HepG2 (cell line): ENCODE measurements around the gene COPZ1. TPM values are rescaled to one million over a fixed set of nuclear protein-coding genes. Genes with fewer than 3 reads are reported as not detected.
A peak's percentile ranks its signal among the peaks of the same experiment; 100 is the strongest.

Experiments
- AKAP8 ChIP-seq: sonication (generic); formaldehyde crosslinking; IDR thresholded peaks from 2 replicates; pipeline ENCODE4 v1.5.1; 2020; ENCODE audit warnings: mild to moderate bottlenecking, missing genetic modification reagents
- ARHGAP35 ChIP-seq: sonication (generic); formaldehyde crosslinking; IDR thresholded peaks from 2 replicates; pipeline ENCODE4 v1.9.0; 2022; ENCODE audit warnings: mild to moderate bottlenecking, inconsistent platforms, moderate library complexity, missing genetic modification reagents, borderline replicate concordance
- ATM ChIP-seq: fragments of 450-650 bp; IDR thresholded peaks from 2 replicates; pipeline ENCODE4 v1.7.1; 2017; ENCODE audit warnings: mild to moderate bottlenecking, borderline replicate concordance
- FIP1L1 ChIP-seq: fragments of 200-400 bp; formaldehyde crosslinking; IDR thresholded peaks from 2 replicates; pipeline ENCODE4 v1.6.1; 2018; ENCODE audit warnings: low read depth, mild to moderate bottlenecking, low read length, moderate library complexity, borderline replicate concordance; ENCODE audit not compliant: insufficient read depth
- GATAD2A ChIP-seq: IDR thresholded peaks from 2 replicates; pipeline ENCODE4 v1.6.1; 2016
- JARID2 ChIP-seq: sonication (generic); formaldehyde crosslinking; IDR thresholded peaks from 2 replicates; pipeline ENCODE4 v1.8.1; 2023; ENCODE audit warnings: missing genetic modification reagents, inconsistent platforms; ENCODE audit not compliant: insufficient replicate concordance
- MEF2D ChIP-seq: sonication (generic); formaldehyde crosslinking; IDR thresholded peaks from 2 replicates; pipeline ENCODE4 v1.5.1; 2020; ENCODE audit warnings: mild to moderate bottlenecking, missing genetic modification reagents
- NFKB2 ChIP-seq: sonication (generic); formaldehyde crosslinking; IDR thresholded peaks from 2 replicates; pipeline ENCODE4 v1.4.0; 2020; ENCODE audit warnings: missing genetic modification reagents, borderline replicate concordance
- RCOR2 ChIP-seq: IDR thresholded peaks from 2 replicates; pipeline ENCODE4 v1.6.1; 2016; ENCODE audit warnings: missing biosample characterization, missing genetic modification reagents
- SAP130 ChIP-seq: IDR thresholded peaks from 2 replicates; pipeline ENCODE4 v1.6.1; 2016; ENCODE audit warnings: low read depth
- SRF ChIP-seq: IDR thresholded peaks from 2 replicates; pipeline ENCODE4 v1.6.1; 2011; ENCODE audit warnings: mild to moderate bottlenecking, low read depth, low read length, moderate library complexity
- TCF7L2 ChIP-seq: IDR thresholded peaks from 2 replicates; pipeline ENCODE4 v1.6.1; 2011; ENCODE audit warnings: mild to moderate bottlenecking, low read depth, low read length, moderate library complexity
- XBP1 ChIP-seq: sonication (generic); formaldehyde crosslinking; IDR thresholded peaks from 2 replicates; pipeline ENCODE4 v1.5.0; 2020; ENCODE audit warnings: missing genetic modification reagents
- ZBTB8A ChIP-seq: sonication (generic); formaldehyde crosslinking; IDR thresholded peaks from 2 replicates; pipeline ENCODE4 v1.4.0; 2020; ENCODE audit warnings: mild to moderate bottlenecking, low read depth, missing genetic modification reagents, borderline replicate concordance
- ZFP82 ChIP-seq: sonication (generic); formaldehyde crosslinking; IDR thresholded peaks from 2 replicates; pipeline ENCODE4 v1.5.1; 2020; ENCODE audit warnings: mild to moderate bottlenecking, missing genetic modification reagents, borderline replicate concordance
- ZNF225 ChIP-seq: sonication (generic); formaldehyde crosslinking; IDR thresholded peaks from 2 replicates; pipeline ENCODE4 v1.4.0; 2020; ENCODE audit warnings: mild to moderate bottlenecking, missing genetic modification reagents
- ZNF3 ChIP-seq: IDR thresholded peaks from 2 replicates; pipeline ENCODE4 v1.7.0; 2017; ENCODE audit warnings: inconsistent platforms
- ZNF572 ChIP-seq: sonication (generic); formaldehyde crosslinking; IDR thresholded peaks from 2 replicates; pipeline ENCODE4 v1.5.1; 2020; ENCODE audit warnings: mild to moderate bottlenecking, missing genetic modification reagents
- ZNF614 ChIP-seq: IDR thresholded peaks from 2 replicates; pipeline ENCODE4 v1.6.1; 2018; ENCODE audit warnings: missing biosample characterization, missing genetic modification reagents, inconsistent platforms, borderline replicate concordance
- ZNF660 ChIP-seq: sonication (generic); formaldehyde crosslinking; IDR thresholded peaks from 2 replicates; pipeline ENCODE4 v1.5.1; 2020; ENCODE audit warnings: mild to moderate bottlenecking, low read depth, missing genetic modification reagents, borderline replicate concordance
- polyA plus RNA-seq, 8 experiments: library from polyadenylated mRNA; depleted of rRNA in 3 of 8; stranded (reverse) in 7 of 8; unstranded in 1 of 8; fragments of >200 nt; fragmentation: Illumina TruSeq in 4 of 8; extraction: Trizol in 4 of 8; gene quantifications; 2 replicates each; pipeline versions ENCODE4 v1.2.1 to v1.2.3, GENCODE V29; 2011 to 2016; ENCODE audit warnings: low read depth in 4 of 8, missing spikeins in 1 of 8, mixed read lengths in 1 of 8; ENCODE audit not compliant: insufficient read depth in 1 of 8
- total RNA-seq, 5 experiments: library from RNA; depleted of rRNA; stranded (reverse); fragments of >200 nt; fragmentation: Illumina TruSeq; extraction: Trizol; gene quantifications; 2 replicates each; pipeline ENCODE4 v1.2.3, GENCODE V29; 2016; ENCODE audit warnings: low read depth in 1 of 5
- TF ChIP-seq, protein P1 (sequence below): sonication (generic); formaldehyde crosslinking; IDR thresholded peaks from 2 replicates; pipeline ENCODE4; 2020; ENCODE audit warnings: missing genetic modification reagents, mild to moderate bottlenecking, borderline replicate concordance
- TF ChIP-seq, protein P2 (sequence below): sonication (generic); formaldehyde crosslinking; IDR thresholded peaks from 2 replicates; pipeline ENCODE4 v1.8.0; 2022; ENCODE audit warnings: mild to moderate bottlenecking, missing genetic modification reagents
- TF ChIP-seq, protein P3 (sequence below): sonication (generic); formaldehyde crosslinking; IDR thresholded peaks from 2 replicates; pipeline ENCODE4 v1.4.0; 2020; ENCODE audit warnings: missing genetic modification reagents

The COPZ1 gene
- total and polyA plus RNA-seq, 2 of the 13 experiments (the other 11 are each of a cell fraction or from before 2014, with no cell fraction given) = 125 to 184 TPM

DNA sequence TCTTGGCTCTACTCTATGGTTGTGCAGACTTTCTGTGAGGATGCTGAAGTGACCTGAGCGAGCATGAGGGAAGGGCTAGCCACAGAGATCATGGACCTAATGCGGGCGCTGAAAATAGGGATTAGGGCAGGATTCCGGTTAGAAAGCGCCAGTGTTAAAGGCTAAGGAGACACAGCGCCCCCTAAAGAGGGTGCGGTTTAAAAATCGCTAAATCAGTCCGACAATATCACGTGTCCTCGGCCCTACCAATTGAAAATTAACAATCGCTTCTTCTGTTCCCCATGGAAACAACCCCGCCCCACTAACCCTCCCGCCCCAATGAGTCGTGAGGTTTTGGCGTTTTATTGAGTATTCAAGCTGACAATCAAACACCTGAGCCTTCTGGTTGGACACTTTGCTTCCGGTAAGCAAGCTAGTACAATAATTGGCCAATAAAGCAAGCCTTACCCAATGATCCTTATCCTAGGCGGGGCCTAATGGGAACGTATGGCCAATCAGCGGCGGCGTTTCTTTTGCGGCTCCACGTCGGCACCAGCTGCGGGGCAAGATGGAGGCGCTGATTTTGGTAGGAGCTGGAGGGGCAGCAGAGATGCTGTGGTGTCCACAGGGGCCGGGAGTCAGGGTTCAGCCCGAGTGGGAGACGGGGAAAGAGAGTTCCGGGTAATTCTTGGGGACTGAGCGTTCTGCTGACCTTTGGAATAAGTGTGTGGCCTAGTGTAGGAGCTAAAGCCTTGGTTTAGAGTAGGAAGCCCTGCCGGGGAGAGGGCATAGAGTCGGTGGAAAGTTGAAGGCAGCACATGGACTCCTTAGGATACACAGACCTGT lies at the start of gene COPZ1 (continued):
- TF ChIP-seq TCF7L2 = no peak
- no peak for TF ChIP-seq FIP1L1
- peak; percentile 82 for TF ChIP-seq SAP130 (CRISPR knock-in tag)
- peak; percentile 31; the same call in 1 of the 2 replicates for TF ChIP-seq NFKB2 (CRISPR knock-in tag)
- TF ChIP-seq ZNF660 (CRISPR knock-in tag) = no peak
- TF ChIP-seq, protein P1, sequence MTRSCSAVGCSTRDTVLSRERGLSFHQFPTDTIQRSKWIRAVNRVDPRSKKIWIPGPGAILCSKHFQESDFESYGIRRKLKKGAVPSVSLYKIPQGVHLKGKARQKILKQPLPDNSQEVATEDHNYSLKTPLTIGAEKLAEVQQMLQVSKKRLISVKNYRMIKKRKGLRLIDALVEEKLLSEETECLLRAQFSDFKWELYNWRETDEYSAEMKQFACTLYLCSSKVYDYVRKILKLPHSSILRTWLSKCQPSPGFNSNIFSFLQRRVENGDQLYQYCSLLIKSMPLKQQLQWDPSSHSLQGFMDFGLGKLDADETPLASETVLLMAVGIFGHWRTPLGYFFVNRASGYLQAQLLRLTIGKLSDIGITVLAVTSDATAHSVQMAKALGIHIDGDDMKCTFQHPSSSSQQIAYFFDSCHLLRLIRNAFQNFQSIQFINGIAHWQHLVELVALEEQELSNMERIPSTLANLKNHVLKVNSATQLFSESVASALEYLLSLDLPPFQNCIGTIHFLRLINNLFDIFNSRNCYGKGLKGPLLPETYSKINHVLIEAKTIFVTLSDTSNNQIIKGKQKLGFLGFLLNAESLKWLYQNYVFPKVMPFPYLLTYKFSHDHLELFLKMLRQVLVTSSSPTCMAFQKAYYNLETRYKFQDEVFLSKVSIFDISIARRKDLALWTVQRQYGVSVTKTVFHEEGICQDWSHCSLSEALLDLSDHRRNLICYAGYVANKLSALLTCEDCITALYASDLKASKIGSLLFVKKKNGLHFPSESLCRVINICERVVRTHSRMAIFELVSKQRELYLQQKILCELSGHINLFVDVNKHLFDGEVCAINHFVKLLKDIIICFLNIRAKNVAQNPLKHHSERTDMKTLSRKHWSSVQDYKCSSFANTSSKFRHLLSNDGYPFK = peak; percentile 72; the same call in 1 of the 2 replicates
- no peak for TF ChIP-seq AKAP8 (CRISPR knock-in tag)
- no peak for TF ChIP-seq JARID2 (CRISPR knock-in tag)
- TF ChIP-seq ZNF572 (CRISPR knock-in tag) = no peak
- no peak for TF ChIP-seq GATAD2A
- TF ChIP-seq, protein P2, sequence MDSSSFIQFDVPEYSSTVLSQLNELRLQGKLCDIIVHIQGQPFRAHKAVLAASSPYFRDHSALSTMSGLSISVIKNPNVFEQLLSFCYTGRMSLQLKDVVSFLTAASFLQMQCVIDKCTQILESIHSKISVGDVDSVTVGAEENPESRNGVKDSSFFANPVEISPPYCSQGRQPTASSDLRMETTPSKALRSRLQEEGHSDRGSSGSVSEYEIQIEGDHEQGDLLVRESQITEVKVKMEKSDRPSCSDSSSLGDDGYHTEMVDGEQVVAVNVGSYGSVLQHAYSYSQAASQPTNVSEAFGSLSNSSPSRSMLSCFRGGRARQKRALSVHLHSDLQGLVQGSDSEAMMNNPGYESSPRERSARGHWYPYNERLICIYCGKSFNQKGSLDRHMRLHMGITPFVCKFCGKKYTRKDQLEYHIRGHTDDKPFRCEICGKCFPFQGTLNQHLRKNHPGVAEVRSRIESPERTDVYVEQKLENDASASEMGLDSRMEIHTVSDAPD (CRISPR knock-in tag) = no peak
- 0 out of 2 replicates have a peak, but pooled peaks have one; percentile 16 for TF ChIP-seq ZNF614 (CRISPR knock-in tag)
- no peak for TF ChIP-seq SRF
- no peak for TF ChIP-seq MEF2D
- no peak for TF ChIP-seq RCOR2 (CRISPR knock-in tag)
- TF ChIP-seq ZBTB8A (CRISPR knock-in tag) = no peak
- no peak for TF ChIP-seq ARHGAP35 (CRISPR knock-in tag)
- TF ChIP-seq ZNF3 (CRISPR knock-in tag) = no peak
- TF ChIP-seq ZNF225 (CRISPR knock-in tag) = no peak
- TF ChIP-seq XBP1 (CRISPR knock-in tag) = no peak
- no peak for TF ChIP-seq ATM
- TF ChIP-seq, protein P3, sequence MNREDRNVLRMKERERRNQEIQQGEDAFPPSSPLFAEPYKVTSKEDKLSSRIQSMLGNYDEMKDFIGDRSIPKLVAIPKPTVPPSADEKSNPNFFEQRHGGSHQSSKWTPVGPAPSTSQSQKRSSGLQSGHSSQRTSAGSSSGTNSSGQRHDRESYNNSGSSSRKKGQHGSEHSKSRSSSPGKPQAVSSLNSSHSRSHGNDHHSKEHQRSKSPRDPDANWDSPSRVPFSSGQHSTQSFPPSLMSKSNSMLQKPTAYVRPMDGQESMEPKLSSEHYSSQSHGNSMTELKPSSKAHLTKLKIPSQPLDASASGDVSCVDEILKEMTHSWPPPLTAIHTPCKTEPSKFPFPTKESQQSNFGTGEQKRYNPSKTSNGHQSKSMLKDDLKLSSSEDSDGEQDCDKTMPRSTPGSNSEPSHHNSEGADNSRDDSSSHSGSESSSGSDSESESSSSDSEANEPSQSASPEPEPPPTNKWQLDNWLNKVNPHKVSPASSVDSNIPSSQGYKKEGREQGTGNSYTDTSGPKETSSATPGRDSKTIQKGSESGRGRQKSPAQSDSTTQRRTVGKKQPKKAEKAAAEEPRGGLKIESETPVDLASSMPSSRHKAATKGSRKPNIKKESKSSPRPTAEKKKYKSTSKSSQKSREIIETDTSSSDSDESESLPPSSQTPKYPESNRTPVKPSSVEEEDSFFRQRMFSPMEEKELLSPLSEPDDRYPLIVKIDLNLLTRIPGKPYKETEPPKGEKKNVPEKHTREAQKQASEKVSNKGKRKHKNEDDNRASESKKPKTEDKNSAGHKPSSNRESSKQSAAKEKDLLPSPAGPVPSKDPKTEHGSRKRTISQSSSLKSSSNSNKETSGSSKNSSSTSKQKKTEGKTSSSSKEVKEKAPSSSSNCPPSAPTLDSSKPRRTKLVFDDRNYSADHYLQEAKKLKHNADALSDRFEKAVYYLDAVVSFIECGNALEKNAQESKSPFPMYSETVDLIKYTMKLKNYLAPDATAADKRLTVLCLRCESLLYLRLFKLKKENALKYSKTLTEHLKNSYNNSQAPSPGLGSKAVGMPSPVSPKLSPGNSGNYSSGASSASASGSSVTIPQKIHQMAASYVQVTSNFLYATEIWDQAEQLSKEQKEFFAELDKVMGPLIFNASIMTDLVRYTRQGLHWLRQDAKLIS (CRISPR knock-in tag) = no peak
- no peak for TF ChIP-seq ZFP82
